Astrocyte of the spinal cord (primary cell): ENCODE results near the gene CRNKL1.
A peak's percentile ranks its signal among the peaks of the same experiment; 100 is the strongest.

Experiments
- DNase-seq: peaks from one replicate; pipeline ENCODE4 v3.0.0; 2011; ENCODE audit warnings: low read depth, low spot score
- H3K4me3 ChIP-seq: 2 replicates; pipeline ENCODE4 v1.5.1; 2011; ENCODE audit warnings: low read depth, mild to moderate bottlenecking, low read length, moderate library complexity
- in situ Hi-C: cut with HindIII; loops from 2 replicates; pipeline ENCODE4 v1.10.0; 2017; ENCODE audit warnings: low sequenced_read_pairs
- TF ChIP-seq, protein P1 (sequence below): IDR thresholded peaks from 2 replicates; pipeline ENCODE4 v1.5.1; 2012; ENCODE audit warnings: low read depth, mild to moderate bottlenecking, low read length, inconsistent platforms

CRNKL1 gene

DNA sequence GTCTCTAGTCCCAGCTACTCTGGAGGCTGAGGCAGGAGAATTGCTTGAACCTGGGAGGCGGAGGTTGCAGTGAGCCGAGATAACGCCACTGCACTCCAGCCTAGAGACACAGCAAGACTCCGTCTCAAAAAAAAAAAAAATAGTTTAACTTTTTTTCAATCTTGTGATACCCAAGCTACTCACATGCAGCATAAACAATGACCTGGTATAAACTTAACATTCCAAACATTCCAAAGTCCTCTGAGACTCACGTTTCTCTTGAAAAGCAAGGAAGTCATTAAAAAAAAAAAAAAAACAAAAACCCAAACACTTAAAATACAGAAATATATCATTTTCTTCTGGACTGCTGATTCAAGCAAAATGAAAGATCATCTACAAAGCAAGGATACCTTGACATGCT is 14.3 kb downstream of the CRNKL1 start:
- peak; percentile 35 for DNase-seq
- in situ Hi-C loops: no loop called here

DNA sequence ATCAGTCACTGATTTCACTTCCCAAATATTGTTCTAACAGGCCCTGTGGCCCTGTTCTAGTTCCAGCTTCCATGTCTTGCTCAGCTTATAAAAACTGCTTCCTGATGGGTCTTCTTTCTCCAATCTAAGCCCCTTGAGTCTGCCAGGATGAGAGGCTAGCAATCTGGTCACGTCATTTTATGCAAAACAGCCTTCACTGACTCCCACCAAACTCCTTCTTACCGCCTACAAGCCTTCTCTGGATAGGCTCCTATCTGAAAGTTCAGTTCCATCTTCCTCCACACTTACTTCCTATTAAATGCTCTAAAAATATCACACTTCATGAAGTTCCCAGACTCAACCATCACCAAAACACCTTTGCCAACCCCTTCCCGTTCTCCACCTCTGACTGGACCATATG is 15.5 kb downstream of the CRNKL1 start:
- in situ Hi-C loops: no loop called here
- H3K4me3 ChIP-seq: no peak overlapping the region
- DNase-seq: no peak
- TF ChIP-seq, protein P1, sequence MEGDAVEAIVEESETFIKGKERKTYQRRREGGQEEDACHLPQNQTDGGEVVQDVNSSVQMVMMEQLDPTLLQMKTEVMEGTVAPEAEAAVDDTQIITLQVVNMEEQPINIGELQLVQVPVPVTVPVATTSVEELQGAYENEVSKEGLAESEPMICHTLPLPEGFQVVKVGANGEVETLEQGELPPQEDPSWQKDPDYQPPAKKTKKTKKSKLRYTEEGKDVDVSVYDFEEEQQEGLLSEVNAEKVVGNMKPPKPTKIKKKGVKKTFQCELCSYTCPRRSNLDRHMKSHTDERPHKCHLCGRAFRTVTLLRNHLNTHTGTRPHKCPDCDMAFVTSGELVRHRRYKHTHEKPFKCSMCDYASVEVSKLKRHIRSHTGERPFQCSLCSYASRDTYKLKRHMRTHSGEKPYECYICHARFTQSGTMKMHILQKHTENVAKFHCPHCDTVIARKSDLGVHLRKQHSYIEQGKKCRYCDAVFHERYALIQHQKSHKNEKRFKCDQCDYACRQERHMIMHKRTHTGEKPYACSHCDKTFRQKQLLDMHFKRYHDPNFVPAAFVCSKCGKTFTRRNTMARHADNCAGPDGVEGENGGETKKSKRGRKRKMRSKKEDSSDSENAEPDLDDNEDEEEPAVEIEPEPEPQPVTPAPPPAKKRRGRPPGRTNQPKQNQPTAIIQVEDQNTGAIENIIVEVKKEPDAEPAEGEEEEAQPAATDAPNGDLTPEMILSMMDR: no peak

More for the DNA sequence above, 14.3 kb downstream of the CRNKL1 start:
- no peak overlapping the region for H3K4me3 ChIP-seq
- TF ChIP-seq, protein P1: no peak

DNA sequence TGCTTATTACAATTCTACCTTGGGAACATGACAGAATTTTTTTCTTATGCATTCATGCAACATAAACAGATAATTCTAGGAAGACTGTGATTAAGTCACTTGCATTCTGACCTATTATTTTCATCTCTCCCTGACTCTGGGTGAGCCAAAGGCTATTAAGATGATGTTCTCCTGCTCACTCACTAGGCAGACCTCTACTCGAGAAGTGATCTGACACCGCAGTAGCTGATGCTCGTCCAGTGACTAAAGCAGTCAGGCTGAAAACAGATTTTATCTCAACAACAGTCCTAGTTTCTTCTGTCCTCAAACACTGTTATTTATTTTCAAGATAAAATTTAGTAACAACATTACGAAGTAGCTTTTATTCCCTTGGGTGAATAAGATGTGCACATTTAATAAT is 17.8 kb downstream of the CRNKL1 start:
- in situ Hi-C loops: no loop called here
- DNase-seq: no peak
- TF ChIP-seq, protein P1: no peak
- H3K4me3 ChIP-seq: no peak overlapping the region

DNA sequence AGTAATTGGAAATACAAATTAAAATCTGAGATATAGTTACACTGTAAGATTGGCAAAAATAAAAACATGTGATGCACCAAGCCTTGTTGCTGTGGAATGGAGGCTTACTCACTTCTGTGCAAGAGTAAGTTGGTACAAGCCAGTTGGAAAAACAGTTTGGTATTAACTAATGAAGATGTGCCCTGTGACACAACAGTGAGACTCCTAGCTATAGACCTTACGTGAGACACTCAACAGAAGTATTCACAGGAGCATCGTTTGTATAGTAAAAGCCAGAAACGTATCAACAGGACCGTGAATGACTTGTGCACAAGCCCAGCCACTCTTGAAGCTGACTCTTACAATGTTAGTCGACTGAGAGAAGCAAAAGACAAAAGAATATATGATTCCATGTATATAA is 20.5 kb downstream of the CRNKL1 start:
- H3K4me3 ChIP-seq: no peak overlapping the region
- in situ Hi-C loops: no loop called here
- TF ChIP-seq, protein P1: no peak
- DNase-seq: no peak

DNA sequence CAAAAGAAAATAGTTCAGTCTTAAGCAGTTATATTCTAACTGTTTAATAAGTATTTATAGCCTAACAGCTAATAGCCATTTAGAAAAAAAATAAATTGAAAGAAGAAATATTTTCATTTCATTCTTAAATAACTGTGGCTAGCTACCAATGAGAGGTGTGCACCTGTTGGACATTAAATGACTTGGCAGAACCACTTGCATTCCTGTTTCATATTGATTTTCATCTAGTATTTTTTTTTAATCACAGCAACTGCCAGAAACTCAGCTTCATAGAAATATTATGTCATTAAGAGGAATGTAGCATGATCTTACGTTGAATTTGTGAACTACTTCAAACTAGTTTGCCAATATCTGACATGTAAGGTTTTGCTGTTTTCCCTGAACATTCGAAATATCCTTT is 25.0 kb downstream of the CRNKL1 start:
- H3K4me3 ChIP-seq: no peak overlapping the region
- in situ Hi-C loops: no loop called here
- TF ChIP-seq, protein P1: no peak
- no peak for DNase-seq

DNA sequence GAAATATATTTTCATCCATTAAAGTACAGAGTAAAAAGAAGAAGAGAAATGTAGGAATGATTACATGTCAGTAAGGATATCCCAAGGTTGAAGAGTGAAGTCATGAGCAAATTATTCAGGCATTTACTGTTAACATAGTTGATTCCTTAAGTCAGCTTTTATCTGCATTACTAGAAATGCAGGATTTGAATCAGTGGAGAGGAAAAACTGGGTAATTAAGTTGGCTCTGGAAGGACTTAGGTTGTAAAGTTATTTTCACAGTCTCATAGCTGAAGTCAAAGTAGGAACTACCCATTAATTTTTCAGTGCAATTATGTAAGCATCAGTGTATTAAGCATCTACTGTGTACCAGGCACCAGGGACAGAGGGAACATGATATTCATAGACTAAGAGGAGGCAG is 27.3 kb downstream of the CRNKL1 start:
- TF ChIP-seq, protein P1: no peak
- peak; percentile 26 for DNase-seq
- in situ Hi-C loops: no loop called here
- no peak overlapping the region for H3K4me3 ChIP-seq

DNA sequence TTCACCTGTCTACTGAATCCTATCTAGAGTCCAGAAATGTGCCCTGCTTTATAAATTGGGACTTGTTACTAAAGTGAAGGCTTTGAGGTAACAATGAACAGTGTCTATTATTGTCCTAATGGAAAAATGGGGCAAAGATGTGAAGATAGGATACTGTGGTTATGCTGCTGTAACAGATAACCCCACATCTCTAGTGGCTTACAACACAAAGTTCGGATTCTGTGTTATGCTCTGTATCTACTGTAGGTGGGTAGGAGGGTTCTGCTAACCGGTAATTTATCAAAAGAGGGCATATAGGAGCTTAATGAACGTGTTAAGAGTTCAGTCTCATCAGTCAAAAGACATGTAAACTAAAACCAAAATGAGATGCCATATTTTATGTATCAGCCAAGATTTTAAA is 28.9 kb downstream of the CRNKL1 start:
- no peak overlapping the region for H3K4me3 ChIP-seq
- no peak for DNase-seq
- in situ Hi-C loops: no loop called here
- TF ChIP-seq, protein P1: no peak
